Measurements from ENCODE around the gene KAZN. TPM values are rescaled to one million over a fixed set of nuclear protein-coding genes. Genes with fewer than 3 reads are reported as not detected.

The KAZN gene
- total RNA-seq, 1 donor from 2014 or later = 33.9 TPM

DNA sequence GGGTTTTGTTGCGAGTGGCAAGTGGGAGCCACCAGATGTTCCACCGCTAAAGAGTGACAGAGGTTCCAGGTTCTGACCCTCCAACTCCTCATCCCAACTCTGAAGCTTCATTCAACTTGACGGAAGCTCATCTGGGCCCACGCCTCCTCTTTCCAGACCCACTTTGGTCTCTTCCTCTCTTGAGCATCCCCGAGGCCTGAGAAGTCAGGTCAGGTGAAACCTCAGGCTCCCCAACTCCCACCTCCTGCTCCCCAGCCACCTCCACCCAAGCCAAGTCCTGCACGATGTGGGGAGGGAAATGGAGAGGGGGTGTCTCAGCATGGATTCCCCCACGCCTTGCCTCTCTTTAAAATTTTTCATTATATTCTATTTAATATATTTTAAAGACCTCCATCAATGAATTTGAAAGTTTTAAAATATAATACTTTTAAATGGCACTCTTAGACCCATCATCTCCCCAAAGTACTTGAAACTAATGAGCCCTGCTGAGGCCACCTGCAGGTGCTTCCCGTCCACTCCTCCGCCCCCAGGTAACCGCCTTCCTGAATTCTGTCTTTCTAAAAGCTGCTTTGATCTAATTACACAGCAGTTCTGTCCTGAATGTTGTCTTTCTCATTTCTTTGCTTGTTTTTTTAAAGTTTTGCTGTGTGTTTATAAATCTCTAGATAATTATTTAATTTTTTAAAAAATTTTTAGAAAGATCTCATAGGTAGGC is 238.1 kb downstream of the KAZN start:
- no peak for ATAC-seq

DNA sequence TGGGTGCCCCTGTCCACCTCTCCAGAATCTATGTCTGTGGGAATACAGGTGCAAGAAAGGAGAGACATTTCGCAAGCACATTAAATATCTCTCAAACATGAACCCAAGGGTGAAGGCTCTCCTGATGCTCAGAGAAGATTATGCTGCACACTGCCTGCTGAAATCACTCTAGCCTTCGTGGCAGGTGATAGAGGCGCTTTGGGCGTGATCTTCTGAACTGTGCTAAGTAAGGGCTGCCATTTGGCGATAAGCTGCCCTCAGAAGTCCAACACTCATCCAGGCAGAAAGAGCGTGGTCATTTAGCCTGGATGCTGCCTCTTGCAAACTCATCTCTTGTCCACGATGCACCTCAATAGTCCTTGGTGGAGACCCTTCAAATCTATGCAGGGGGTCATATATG is 241.9 kb downstream of the KAZN start:
- ATAC-seq = no peak

DNA sequence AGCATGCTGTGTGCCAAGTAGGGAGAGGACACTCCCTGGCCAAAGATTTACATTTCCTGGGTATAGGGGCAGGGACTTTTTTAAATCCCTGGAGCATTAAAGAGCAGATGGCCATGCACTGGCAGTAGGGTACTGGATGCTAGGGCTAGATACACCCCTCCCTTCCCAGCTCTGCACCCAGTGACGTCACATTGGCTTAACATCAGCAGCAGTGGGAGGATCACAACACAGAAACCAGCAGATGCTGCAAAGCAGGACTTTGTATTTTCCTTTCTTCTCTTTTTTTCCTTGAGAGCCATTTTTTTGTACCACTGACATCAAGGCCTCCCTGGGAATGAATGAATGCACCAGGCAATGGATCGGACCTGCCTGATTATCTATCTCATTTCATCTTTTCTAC is 243.0 kb downstream of the KAZN start:
- ATAC-seq = no peak

DNA sequence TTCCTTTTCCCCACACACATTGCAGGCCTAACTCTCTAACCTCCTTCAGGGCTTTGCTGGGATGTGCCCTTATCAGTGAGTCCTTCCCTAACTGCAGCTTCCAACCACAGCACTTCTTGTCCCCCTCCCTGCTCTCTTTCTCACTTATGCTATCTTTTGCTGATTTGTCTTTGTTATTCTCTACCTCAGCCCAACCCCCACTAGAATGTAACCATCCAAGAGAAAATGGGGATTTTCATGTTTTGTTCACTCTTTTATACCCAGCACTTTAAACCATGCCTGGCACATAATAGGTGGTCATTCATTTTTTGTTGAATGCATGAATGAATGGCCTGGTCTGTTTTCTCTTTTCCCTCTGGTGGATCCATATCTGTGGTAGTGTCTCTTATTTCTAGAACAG is 243.5 kb downstream of the KAZN start:
- no peak for ATAC-seq

DNA sequence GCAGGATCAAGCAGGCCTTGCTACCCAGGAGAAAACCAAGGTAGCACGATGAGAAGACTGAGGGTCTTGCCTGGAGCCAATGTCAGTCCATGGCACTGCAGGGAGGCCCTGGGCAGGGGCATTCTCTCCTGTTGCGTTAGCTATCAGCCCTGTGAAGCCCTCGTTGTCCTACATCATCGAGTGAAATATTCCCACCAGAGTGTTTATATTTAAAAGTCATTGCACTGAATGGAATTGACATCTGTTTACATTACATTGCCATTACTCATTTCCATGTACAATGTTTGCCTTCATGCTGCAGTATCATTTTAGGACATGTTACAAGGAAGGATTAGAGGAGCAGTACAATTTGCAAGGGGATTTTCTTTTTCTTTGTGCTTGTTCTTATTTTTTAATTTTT is 243.9 kb downstream of the KAZN start:
- ATAC-seq = no peak

DNA sequence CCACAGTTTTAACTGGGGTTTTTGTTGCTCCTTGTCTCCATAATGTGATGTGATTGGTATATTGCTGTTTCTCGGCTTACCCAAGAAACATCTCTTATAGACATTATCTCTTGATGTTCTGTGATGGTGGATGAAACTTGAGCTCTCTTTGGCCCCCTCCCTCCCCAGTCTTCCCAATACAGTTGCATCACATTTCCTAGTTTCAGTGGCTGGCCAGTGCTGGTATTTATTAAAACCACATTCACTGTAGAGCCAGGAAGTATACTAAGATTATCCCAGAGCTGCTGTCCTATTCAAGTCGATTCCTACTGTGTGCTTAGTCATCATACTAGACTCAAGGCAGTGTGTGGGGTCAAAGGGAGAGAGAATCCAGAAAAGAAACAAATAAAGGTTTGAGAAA is 244.4 kb downstream of the KAZN start:
- no peak for ATAC-seq

DNA sequence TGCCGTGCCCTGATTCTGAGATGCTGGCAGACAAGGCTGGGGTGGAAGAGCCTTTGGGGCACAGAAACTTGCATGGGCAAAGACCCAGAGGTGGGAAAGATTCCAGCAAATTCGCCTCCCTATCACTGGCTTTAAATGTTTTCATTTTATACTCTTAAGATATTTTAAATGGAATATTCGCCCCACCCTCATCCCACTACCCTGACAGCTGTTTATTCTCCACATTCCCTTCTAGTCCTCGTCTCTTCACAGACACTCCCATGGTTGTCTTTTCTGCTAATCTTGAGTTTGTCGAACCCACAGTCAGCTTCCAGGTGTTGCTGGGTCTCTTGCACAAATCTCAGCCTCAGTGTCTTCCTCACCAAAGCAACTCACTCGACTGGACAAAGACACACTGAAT is 245.0 kb downstream of the KAZN start:
- no peak for ATAC-seq

DNA sequence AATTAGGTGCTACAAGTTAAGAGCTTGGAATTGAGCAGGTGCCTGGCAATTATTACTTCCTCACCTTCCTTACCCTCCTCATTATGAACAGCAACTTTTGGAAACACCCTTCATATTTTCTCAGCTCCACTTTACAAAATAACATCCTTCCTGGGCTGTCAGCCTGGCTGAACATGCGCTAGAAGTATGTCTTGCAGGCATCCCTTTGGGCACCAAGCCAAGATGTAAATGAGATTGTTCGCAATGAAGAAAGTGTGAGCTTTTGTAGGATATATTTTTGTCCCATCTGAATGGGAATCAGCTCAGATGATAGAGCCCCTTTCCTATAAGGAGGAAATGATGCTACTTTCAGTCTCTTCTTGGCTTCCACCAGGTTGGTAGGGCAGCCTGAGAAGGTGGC is 245.9 kb downstream of the KAZN start:
- ATAC-seq = no peak

DNA sequence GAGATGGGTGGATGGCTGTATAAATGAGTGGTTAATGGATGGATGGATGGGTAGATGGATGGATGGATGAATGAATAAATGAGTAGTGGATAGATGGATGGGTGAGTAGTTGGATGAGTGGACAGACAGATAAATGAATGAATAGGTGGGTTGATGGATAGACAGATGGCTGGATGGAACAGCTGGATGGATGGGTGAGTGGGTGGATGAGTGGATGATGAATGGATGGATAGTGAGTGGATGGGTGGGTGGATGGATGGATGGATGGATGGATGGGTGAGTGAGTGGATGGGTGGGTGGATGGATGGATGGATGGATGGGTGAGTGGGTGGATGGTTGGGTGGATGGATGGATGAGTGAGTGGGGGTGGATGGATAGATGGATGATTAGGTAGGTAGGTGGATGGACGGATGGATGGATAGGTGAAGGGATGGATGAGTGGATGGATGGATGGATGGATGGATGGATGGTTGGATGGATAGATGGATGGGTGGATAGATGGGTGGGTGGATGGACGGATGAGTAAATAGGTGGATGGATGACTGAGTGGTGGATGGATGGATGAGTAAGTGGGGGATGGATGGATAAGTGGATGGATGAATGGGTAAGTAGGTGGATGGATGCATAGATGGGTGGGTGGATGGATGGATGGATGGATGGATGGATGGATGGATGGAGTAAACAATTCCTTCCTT is 246.6 kb downstream of the KAZN start:
- ATAC-seq = no peak

DNA sequence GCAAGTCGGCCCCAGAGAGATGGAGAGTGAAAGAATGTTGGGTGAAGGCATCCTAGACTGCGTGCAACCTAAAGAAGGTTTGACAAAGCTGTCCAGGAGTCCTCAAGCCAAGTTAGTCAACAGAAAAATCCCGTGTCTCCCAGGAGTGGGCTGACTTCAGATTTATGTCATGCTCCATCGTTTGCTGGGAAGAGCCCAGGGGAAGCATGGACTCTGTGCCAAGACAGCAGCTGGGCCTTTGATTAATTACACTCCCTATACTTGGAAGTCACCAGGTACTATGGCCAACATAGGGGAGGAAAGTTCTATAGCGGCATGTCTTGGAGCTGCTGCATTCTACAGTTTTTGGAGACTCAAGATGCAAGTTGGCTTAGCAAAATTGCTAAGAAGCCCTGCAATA is 247.4 kb downstream of the KAZN start:
- ATAC-seq = no peak

DNA sequence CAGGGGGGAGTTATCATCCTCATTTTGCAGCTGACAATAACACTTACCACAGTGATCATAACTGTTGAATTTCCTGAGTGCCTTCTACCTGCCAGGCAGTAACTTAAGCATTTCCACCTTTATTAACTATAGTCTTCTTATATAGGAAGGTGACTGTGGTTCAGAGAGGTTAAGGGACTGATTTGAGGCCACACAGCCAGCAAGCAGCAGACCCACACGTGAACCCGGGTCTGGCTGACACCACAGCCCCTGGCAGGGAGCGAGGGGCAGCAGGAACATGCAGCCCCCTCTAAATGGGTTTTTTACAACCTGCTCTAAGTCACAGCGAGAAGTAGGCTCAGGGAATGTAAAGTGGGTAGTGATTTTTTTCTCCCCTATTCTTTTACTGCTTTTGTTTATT is 248.2 kb downstream of the KAZN start:
- no peak for ATAC-seq

DNA sequence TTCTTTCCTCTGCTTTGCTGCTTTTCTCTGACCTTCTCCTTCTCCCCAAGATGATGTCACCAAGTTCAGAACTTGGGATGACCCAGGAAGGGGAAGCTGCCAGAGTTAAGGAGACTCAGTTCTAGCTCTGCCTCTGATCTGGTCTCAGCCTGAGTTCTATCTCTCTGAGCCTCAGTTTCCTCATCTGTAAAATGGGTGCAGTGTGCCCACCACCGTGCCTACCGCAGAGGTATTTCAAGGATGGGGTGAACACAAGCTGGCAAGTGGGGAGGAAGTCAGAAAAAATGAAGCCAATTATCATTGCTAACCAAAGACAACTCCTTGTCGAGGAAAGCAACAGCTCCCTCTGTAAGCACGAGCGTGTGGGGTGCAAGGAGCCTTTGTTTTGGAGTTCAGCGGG is 249.7 kb downstream of the KAZN start:
- ATAC-seq = no peak

DNA sequence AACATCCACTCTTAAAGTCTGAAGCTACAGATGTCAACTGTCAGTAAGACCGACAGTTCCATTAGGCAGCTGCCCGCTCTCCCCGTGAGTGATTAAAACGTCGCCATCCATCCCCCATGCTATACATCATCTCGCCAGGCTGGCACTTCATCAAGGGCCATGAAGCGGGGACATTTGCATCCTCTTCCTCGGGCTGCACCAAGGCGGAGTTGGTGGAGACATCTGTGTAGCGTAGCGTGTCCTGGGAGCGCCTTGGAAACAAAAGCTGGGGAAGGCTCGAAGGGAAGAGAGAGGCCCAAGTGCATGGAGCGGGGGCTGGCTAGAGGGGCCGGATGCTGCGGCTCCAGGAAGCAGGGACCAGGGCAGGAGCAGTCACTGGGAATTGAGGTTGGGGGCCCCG is 250.1 kb downstream of the KAZN start:
- no peak for ATAC-seq

DNA sequence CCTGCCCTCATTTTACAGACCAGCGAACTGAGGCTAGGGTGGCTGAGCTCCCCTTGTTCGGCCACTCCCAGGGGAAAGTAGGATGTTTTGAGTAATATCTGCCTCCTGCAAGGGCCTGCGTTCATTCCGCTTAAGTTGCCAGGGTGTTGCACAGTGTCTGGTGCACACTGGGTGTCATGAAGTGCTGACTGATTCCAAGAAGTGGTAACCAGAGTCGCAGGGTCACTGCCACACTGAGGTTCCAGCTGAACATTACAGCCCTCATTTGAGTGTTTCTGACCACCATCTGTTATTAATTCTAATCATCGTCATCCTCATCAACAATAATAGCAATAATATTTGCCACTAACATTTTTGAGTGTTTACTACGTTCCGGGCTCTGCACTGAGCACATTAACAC is 250.6 kb downstream of the KAZN start:
- no peak for ATAC-seq

DNA sequence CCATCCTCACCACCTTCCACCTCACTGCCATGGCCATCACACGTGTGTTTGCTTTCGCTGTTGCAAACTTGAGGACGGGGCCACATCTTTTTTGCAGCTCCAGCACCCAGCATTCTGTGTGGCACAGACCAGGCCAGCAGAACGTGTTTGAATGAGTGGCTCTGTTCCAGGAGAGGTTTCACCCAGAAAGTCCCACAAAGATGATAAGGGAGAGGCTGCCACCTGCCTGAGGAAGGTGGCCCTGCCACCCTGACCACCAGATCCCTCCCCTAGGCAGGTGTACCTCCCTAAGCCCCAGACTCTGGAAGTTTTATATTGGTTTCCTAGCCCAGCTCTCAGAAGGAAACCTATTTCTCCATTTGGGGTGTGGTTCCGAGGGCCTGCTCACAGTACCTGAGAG is 252.1 kb downstream of the KAZN start:
- ATAC-seq = peak; percentile 76

DNA sequence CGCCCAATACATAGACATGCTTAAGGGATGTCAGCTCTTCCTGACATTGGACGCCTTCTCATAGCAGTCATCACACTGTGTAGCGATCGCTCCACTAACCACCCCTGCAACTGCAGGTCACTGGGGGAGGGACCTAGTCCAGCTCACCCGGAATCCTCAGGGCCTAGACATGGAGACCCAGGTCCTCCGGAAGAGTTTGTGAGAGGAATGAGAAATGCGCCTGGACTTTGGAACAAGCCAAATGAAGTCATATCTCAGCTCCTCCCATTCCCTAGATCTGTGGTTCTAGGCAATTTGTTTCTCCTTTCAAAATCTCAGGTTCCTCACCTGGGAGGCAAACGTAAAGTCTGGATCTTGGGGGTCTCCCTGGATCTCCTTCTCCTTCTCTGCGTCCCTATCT is 253.3 kb downstream of the KAZN start:
- ATAC-seq = no peak

DNA sequence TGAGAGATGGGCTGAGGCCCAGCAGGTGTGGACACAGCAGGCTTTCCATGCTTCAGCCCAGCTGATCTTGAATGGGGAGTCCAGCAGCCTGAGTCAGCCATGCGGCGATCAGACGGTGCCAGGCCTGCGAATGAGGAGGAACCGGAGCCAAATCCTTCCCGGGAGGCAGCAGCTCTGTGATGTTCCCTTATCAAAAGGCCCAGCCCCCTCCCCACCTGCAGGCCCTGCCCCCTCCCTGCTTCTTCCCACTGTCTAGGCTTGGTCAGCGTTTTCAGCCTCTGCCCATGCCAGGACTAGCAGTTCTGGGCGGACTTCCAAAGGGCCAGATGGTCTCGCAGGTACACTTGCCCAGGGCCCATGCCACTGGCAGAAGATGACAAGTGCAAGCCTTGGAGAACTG is 253.8 kb downstream of the KAZN start:
- ATAC-seq = no peak

DNA sequence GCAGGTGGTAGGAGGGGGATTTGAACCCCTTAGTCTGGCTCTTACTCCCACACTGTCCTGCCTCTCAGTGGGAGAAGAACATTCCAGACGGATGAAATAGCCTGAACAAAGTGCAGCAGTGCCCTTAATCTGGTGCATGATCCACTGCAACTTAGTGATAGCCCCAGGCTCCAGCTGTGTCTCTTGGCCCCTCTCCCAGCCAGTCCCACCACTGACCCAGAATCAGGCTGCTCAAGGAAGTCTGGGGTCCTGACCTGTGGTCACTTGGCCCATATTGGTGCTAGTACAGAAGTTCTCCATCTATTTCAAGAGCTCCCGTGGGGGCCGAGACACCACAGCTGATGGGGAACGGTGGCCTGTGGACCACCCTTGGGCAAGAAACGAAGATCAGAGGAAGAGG is 255.0 kb downstream of the KAZN start:
- ATAC-seq = no peak

DNA sequence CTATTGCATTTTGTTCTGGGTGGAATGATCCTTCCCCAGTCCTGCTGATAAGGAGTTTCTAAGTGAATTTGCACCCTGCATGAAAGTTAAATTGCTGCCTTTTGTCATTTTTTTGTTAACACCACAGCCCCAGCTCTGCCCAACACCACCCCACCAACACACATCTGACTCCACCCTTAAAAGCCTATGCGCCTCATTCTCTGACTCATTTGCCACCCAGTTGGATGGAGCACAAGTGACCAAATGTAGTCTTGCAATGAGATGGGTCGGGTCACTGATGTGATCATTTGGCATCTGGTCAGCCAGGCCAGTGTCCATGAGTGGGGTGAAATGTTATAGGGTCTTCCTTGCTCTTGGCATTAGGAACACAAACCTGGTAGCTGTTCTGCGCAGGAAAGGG is 256.8 kb downstream of the KAZN start:
- ATAC-seq = no peak

DNA sequence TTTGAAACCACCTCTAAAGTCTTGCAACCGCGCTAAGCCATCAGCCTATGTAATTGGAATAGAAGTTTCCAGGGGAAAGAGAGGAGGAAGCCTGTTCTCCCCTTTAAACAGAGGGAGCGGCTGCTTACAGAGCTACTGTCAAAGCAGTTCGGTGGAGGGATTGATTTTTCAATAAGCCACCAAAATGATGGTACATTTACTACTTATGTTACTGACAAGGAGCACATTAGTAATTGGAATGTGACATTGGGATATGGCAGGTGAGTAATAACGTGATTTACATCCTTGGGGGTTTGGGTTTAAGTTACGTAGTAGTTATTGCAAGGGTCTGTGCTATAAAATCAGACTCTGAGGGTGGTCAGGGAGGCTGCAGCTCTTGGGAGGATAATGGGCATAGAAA is 257.3 kb downstream of the KAZN start:
- no peak for ATAC-seq

DNA sequence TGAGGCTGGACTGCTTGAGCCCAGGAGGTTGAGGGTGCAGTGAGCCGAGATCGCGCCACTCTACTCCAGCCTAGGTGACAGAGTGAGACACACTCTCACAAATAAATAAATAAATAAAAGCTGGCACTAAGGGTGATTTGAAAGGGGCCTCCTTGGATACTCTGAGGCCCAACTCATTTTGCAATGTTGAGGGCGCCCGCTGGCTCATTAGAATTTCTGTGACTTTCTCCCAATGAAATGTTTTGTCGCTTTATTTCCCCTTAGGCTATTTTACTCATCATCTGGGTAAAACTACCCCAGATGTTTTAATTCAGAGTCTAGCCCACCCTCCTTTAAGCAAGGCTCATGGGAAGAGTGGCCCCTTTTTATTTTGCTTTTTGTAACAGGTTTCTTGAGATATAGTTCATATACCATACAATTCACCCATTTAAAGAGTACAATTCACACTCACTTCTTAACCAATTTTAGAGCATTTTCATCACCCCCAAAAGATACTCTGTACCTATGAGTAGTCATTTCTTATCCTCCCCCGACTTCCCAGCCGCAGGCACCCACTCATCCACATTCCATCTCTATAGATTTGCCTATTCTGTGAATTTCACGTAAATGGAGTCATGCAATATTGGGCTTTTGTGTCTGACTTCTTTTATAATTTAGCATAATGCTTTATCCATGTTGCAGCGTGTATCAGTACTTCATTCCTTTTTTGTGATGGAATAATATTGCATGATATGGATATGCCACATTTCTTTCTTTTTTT is 259.1 kb downstream of the KAZN start:
- ATAC-seq = no peak

DNA sequence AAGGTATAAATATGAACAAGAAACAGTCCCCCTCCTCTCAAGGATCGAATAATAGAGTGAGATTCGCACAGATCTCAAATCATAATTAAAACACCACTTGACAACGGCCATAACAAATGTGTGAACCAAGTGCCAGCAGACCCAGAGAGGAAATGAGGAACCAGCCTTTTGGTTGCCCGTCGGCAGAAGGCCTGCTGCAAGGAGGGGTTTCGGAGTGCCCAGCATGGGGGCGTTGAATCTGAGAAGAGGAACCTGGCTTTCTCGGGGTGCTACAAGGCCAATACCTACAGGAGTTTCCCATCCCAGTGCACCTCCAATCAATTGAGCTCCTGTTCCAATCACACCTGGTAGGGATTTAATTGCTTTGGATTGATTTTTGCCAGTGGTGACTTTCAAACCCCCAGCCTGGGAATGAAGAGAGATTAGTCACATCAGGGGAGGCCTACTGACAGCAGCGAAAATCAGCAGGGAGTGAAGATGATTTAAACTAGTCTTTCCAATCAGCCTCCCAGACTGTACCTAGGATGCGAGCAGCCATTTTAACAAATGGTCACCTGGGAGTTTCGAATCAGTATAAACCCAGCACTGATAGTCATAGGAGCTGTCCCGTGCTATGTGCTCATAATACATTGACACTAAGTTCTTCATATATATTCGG is 263.8 kb downstream of the KAZN start:
- no peak for ATAC-seq

DNA sequence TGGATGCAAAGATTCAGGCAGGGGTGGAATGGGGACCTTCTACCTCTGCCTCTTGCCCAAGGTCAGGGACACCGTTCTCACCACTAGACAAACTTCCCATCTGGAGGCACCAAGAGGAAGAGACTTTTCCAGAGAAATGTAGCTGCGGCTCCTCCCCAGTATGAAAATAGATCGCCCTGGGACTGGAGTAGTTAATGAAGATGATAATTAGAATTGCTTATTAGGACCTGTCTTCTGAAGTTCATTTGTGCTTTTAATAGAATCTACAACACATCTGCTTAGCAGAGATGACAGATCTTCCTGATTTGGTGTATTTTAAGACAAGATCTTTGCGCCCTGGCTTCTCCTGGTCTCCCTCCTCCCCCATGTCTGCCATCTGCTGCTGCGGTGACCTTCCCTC is 266.6 kb downstream of the KAZN start:
- no peak for ATAC-seq
